ENCODE data around the gene FILIP1L.
A peak's percentile ranks its signal among the peaks of the same experiment; 100 is the strongest.

Gene FILIP1L

GRCh38 chr3:99817437-99818240, 296.7 kb downstream of the FILIP1L start, which contains the start of gene CMSS1:
CMSS1 (plus strand) TSS chr3:99817862.
- H3K4me3 ChIP-seq (ENCODE audit: low read length) = peak within 1 kb of the TSS; percentile 71
- peak; percentile 83 for DNase-seq (ENCODE audit: low read depth, low spot score)

- peak overlapping the region; percentile 71 for H3K4me3 ChIP-seq (ENCODE audit: low read length)
- DNase-seq (ENCODE audit: low read depth, low spot score) = no peak
These were observed 297.3 kb downstream of the FILIP1L start for GRCh38 chr3:99817047-99817436.

GRCh38 chr3:99810403-99810802, 303.9 kb downstream of the FILIP1L start:
- DNase-seq (ENCODE audit: low read depth, low spot score) = no peak
- no peak overlapping the region for H3K4me3 ChIP-seq (ENCODE audit: low read length)

- H3K4me3 ChIP-seq (ENCODE audit: low read length) = no peak overlapping the region
- no peak for DNase-seq (ENCODE audit: low read depth, low spot score)
These were observed 304.7 kb downstream of the FILIP1L start for GRCh38 chr3:99809565-99809964.

GRCh38 chr3:99808163-99808794, 306.0 kb downstream of the FILIP1L start:
- DNase-seq (ENCODE audit: low read depth, low spot score) = peak; percentile 58

GRCh38 chr3:99805160-99805559, 309.1 kb downstream of the FILIP1L start:
- H3K4me3 ChIP-seq (ENCODE audit: low read length) = no peak overlapping the region
- no peak for DNase-seq (ENCODE audit: low read depth, low spot score)

More at GRCh38 chr3:99808163-99808794, 306.0 kb downstream of the FILIP1L start:
- H3K4me3 ChIP-seq (ENCODE audit: low read length) = no peak overlapping the region

GRCh38 chr3:99803297-99803696, 311.0 kb downstream of the FILIP1L start:
- no peak overlapping the region for H3K4me3 ChIP-seq (ENCODE audit: low read length)
- no peak for DNase-seq (ENCODE audit: low read depth, low spot score)

- no peak for DNase-seq (ENCODE audit: low read depth, low spot score)
- H3K4me3 ChIP-seq (ENCODE audit: low read length) = no peak overlapping the region
These were observed 314.9 kb downstream of the FILIP1L start for GRCh38 chr3:99799422-99799821.

GRCh38 chr3:99795573-99795972, 318.7 kb downstream of the FILIP1L start:
- DNase-seq (ENCODE audit: low read depth, low spot score) = no peak
- H3K4me3 ChIP-seq (ENCODE audit: low read length) = no peak overlapping the region

GRCh38 chr3:99794485-99794884, 319.8 kb downstream of the FILIP1L start:
- no peak overlapping the region for H3K4me3 ChIP-seq (ENCODE audit: low read length)
- DNase-seq (ENCODE audit: low read depth, low spot score) = no peak

GRCh38 chr3:99789011-99789721, 325.1 kb downstream of the FILIP1L start:
- DNase-seq (ENCODE audit: low read depth, low spot score) = peak; percentile 28
- no peak overlapping the region for H3K4me3 ChIP-seq (ENCODE audit: low read length)
